ENCODE results near the gene TLX1. TPM values are rescaled to one million over a fixed set of nuclear protein-coding genes. Genes with fewer than 3 reads are reported as not detected.

The TLX1 gene
- total RNA-seq, 1 donor from 2014 or later: not detected

DNA sequence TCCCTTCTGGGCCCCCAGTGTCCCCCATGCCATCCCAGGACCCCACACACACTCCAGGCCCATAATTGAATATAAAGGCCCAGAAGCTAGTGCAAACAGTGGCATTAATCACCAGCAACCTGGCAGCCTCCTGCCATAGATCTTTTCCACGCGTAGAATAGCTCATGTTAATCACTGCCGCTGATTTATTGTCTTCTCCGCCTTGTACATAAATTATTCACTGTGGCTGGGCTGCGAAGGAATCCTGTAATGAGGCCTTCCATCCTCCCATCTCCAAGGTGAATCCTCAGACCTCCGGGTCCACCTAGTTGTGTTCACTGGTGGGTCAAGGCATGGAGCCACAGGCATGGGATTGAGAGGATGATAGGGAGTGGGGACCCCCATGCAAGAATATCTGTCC, 36.1 kb upstream of the TLX1 start:
- H3K9me3 ChIP-seq (ENCODE audit: control insufficient read depth in 3 of 3, low read length in 3 of 3): peaks cover 0 to 2% (median 0%) of the 10 kb centered on the region in 3 donors
- no peak overlapping the region for H3K27ac ChIP-seq (ENCODE audit: low read depth, low read length)
- H3K9ac ChIP-seq (ENCODE audit: low read depth in 1 of 3, low read length in 3 of 3): no peak overlapping the region
- no peaks in the 10 kb centered on the region for H3K4me1 ChIP-seq (ENCODE audit: control insufficient read depth in 3 of 3, insufficient read depth in 3 of 3, low read length in 3 of 3)
- H3K4me3 ChIP-seq (ENCODE audit: low read length in 3 of 3): no peak overlapping the region
- H3K27me3 ChIP-seq (ENCODE audit: control insufficient read depth in 3 of 3, insufficient read depth in 3 of 3, low read length in 3 of 3): peaks cover 27 to 78% (median 59%) of the 10 kb centered on the region in 3 donors
- no peaks in the 10 kb centered on the region for H3K36me3 ChIP-seq (ENCODE audit: control insufficient read depth in 3 of 3, insufficient read depth in 3 of 3, low read length in 3 of 3)

DNA sequence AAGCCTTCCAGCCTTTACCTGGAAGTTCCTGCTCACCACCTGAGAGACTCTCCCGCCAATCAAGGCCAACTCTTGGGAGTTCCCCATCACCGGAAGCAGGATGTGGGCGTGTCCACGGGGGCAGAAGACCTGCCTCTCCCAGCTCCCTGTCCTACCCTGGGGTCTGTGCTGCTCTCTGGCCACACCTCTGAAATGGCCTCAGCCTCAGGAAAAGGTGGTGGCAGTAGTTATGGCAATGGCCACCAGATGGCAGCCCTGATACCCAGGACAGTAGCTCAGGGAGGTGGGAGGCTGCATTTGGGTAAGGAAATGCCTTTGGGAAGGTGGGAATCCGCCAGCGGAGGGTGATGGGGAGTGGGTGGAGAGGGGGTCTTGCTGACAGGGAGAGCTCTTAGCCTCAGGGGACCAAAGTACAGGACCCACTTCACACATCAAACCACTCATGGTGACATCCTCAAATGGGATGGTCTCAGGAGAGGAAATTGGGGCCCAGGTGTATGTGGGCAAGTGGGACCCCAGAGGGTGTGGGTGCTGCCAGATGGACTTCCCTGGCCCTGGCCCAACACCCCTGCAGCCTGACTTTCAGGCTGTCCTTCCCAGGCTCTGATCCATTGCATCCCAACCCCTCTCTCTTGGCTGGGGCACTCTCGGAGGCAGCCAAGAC, 35.4 kb upstream of the TLX1 start:
- no peak overlapping the region for H3K4me3 ChIP-seq (ENCODE audit: low read length in 3 of 3)
- peaks cover 27 to 79% (median 59%) of the 10 kb centered on the region in 3 donors for H3K27me3 ChIP-seq (ENCODE audit: control insufficient read depth in 3 of 3, insufficient read depth in 3 of 3, low read length in 3 of 3)
- peaks cover 0 to 2% (median 0%) of the 10 kb centered on the region in 3 donors for H3K9me3 ChIP-seq (ENCODE audit: control insufficient read depth in 3 of 3, low read length in 3 of 3)
- H3K36me3 ChIP-seq (ENCODE audit: control insufficient read depth in 3 of 3, insufficient read depth in 3 of 3, low read length in 3 of 3): no peaks in the 10 kb centered on the region
- H3K4me1 ChIP-seq (ENCODE audit: control insufficient read depth in 3 of 3, insufficient read depth in 3 of 3, low read length in 3 of 3): no peaks in the 10 kb centered on the region
- H3K27ac ChIP-seq (ENCODE audit: low read depth, low read length): no peak overlapping the region
- peak overlapping the region in 1 of 3 donors; percentile 8 for H3K9ac ChIP-seq (ENCODE audit: low read depth in 1 of 3, low read length in 3 of 3)

DNA sequence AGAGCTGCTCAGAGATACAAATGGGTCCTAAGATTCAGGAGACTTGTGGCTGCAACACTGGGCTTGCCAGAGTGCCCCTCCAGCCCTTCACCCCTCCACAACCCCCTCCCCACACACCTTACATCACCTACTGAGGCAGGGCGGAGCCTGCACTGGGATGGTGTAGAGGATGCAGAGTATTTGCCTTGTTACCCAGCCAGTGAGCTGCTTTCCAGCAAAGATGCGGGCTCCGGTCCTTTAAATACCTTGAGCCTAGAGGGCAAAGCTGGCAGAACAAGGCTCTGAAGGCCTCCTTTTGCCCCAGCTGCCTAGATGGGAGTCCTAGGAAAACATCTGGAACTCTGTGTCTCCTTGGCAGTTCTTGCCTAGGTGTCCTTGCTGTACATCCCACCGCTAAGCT, 34.7 kb upstream of the TLX1 start:
- peaks cover 23 to 72% (median 58%) of the 10 kb centered on the region in 3 donors for H3K27me3 ChIP-seq (ENCODE audit: control insufficient read depth in 3 of 3, insufficient read depth in 3 of 3, low read length in 3 of 3)
- H3K36me3 ChIP-seq (ENCODE audit: control insufficient read depth in 3 of 3, insufficient read depth in 3 of 3, low read length in 3 of 3): no peaks in the 10 kb centered on the region
- no peak overlapping the region for H3K27ac ChIP-seq (ENCODE audit: low read depth, low read length)
- no peak overlapping the region for H3K4me3 ChIP-seq (ENCODE audit: low read length in 3 of 3)
- H3K4me1 ChIP-seq (ENCODE audit: control insufficient read depth in 3 of 3, insufficient read depth in 3 of 3, low read length in 3 of 3): no peaks in the 10 kb centered on the region
- H3K9me3 ChIP-seq (ENCODE audit: control insufficient read depth in 3 of 3, low read length in 3 of 3): peaks cover 0 to 2% (median 0%) of the 10 kb centered on the region in 3 donors
- H3K9ac ChIP-seq (ENCODE audit: low read depth in 1 of 3, low read length in 3 of 3): no peak overlapping the region

DNA sequence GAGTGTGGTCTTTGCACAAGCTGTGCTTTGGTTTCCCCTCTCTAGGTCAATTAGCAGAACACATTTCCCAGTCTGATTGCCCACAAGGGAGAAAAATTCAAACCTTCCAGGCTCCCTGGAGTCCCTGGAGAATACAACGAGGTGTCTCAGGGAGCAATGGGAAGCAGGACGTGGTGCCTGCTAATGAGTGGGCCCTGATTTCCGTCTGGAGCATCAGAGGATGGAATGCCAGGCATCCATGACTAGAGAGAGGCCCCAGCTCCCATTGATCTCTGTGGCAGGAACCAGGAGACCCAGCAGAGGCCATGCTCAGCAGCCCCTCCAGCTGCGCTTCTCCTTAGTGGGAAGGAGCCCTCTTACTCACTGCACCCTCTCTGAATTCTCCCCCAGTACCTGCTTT, 33.2 kb upstream of the TLX1 start:
- no peaks in the 10 kb centered on the region for H3K36me3 ChIP-seq (ENCODE audit: control insufficient read depth in 3 of 3, insufficient read depth in 3 of 3, low read length in 3 of 3)
- peaks cover 19 to 74% (median 52%) of the 10 kb centered on the region in 3 donors for H3K27me3 ChIP-seq (ENCODE audit: control insufficient read depth in 3 of 3, insufficient read depth in 3 of 3, low read length in 3 of 3)
- H3K9me3 ChIP-seq (ENCODE audit: control insufficient read depth in 3 of 3, low read length in 3 of 3): peaks cover 0 to 2% (median 0%) of the 10 kb centered on the region in 3 donors
- no peak overlapping the region for H3K4me3 ChIP-seq (ENCODE audit: low read length in 3 of 3)
- no peaks in the 10 kb centered on the region for H3K4me1 ChIP-seq (ENCODE audit: control insufficient read depth in 3 of 3, insufficient read depth in 3 of 3, low read length in 3 of 3)
- no peak overlapping the region for H3K27ac ChIP-seq (ENCODE audit: low read depth, low read length)
- H3K9ac ChIP-seq (ENCODE audit: low read depth in 1 of 3, low read length in 3 of 3): no peak overlapping the region

DNA sequence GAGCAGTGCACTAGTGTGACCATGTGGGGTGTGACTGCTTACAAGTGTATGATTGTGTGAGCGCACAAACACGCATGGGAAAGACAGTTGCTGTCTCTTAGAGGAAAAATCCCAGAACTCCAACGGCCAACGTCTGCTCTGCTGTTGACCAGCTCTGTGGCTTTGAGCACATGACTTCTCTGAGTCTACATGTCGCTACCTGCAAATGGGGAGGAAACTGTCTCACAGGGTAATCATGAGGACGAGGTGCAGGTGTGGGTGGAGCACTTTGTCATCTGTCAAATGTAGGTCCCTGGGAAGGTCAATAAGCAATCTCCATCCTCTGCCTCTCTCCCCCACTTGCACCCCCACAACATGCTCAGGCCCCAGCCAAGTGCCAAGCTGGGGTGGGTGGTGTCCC, 31.2 kb upstream of the TLX1 start:
- Histone ChIP-seq H3K9ac (ENCODE audit: low read depth in 1 of 3, low read length in 3 of 3) (no peak overlapping the region), H3K4me3 (ENCODE audit: low read length in 3 of 3) (no peak overlapping the region), H3K27ac (ENCODE audit: low read depth, low read length) (no peak overlapping the region), H3K4me1 (ENCODE audit: control insufficient read depth in 3 of 3, insufficient read depth in 3 of 3, low read length in 3 of 3) (no peaks in the 10 kb centered on the region), H3K27me3 (ENCODE audit: control insufficient read depth in 3 of 3, insufficient read depth in 3 of 3, low read length in 3 of 3) (peaks cover 19 to 59% (median 36%) of the 10 kb centered on the region in 3 donors), H3K9me3 (ENCODE audit: control insufficient read depth in 3 of 3, low read length in 3 of 3) (peaks cover 0 to 2% (median 0%) of the 10 kb centered on the region in 3 donors), H3K36me3 (ENCODE audit: control insufficient read depth in 3 of 3, insufficient read depth in 3 of 3, low read length in 3 of 3) (no peaks in the 10 kb centered on the region)

DNA sequence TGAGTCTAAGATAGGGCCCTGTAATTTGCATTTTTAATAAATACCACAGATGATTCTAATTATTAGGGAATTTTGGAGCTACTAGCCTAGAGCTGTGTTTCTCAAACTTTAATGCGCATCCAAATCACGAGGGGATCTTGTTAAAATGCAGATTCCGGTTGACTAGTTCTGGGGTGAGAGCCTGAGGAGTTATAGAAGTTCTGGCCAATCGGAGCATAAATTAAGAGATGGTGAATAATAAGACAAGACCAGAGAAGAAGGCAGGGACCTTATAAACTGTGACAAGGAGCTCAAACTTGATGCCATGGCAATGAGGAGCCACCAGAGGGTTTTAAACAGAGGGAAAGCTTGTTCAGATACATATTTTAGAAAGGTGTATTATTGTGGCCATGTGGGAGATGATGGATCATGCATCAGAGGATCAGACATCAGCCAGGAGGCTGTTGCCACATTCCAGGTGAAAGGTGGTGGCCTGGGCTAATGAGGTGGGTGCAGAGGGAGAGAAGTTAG, 29.7 kb upstream of the TLX1 start:
- H3K36me3 ChIP-seq (ENCODE audit: control insufficient read depth in 3 of 3, insufficient read depth in 3 of 3, low read length in 3 of 3): no peaks in the 10 kb centered on the region

DNA sequence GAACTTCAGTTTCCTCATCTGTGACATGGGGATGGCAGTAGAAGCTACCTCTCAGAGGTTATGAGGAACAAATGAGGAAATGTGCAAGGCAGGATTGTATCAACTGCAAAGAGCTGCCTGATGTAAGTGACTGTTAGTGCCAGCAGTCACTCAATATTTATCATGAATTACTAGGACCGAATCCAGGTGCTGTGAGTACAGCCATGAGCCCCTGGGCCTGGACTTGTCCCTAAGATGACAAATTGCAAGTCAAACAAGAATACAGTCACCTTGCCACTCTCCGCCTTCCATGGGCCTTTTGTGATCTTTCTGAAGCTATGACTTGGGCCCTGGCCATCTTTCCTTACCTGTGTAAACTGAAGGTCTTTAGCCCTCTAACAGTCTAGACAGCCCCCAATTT, 27.7 kb upstream of the TLX1 start:
- H3K9ac ChIP-seq (ENCODE audit: low read depth in 1 of 3, low read length in 3 of 3): no peak overlapping the region
- H3K36me3 ChIP-seq (ENCODE audit: control insufficient read depth in 3 of 3, insufficient read depth in 3 of 3, low read length in 3 of 3): no peaks in the 10 kb centered on the region
- H3K27me3 ChIP-seq (ENCODE audit: control insufficient read depth in 3 of 3, insufficient read depth in 3 of 3, low read length in 3 of 3): peaks cover 27 to 44% (median 44%) of the 10 kb centered on the region in 3 donors

More for the DNA sequence above, 29.7 kb upstream of the TLX1 start:
- H3K27me3 ChIP-seq (ENCODE audit: control insufficient read depth in 3 of 3, insufficient read depth in 3 of 3, low read length in 3 of 3): peaks cover 20 to 46% (median 36%) of the 10 kb centered on the region in 3 donors
- peaks cover 0 to 2% (median 0%) of the 10 kb centered on the region in 3 donors for H3K9me3 ChIP-seq (ENCODE audit: control insufficient read depth in 3 of 3, low read length in 3 of 3)
- H3K4me1 ChIP-seq (ENCODE audit: control insufficient read depth in 3 of 3, insufficient read depth in 3 of 3, low read length in 3 of 3): no peaks in the 10 kb centered on the region
- no peak overlapping the region for H3K4me3 ChIP-seq (ENCODE audit: low read length in 3 of 3)
- no peak overlapping the region for H3K9ac ChIP-seq (ENCODE audit: low read depth in 1 of 3, low read length in 3 of 3)
- no peak overlapping the region for H3K27ac ChIP-seq (ENCODE audit: low read depth, low read length)

DNA sequence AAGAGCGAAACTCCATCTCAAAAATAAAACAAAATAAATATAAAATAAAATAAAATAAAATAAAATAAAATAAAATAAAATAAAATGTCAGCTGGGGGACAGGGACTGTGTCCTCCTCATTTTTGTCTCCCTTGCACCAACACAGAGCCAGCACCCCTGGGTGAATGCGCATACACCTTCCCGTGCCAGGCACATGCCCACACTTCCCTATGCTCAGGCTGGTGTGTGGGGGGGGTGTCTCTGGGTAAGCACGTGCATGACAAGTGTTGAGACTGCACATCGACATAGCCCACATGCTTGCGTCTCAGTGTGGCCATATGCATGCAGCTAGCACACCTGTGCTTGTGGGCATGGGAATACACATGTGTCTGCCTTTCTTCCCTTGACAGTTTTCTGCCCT, 24.7 kb upstream of the TLX1 start:
- H3K9ac ChIP-seq (ENCODE audit: low read depth in 1 of 3, low read length in 3 of 3): no peak overlapping the region
- no peak overlapping the region for H3K4me3 ChIP-seq (ENCODE audit: low read length in 3 of 3)
- no peaks in the 10 kb centered on the region for H3K4me1 ChIP-seq (ENCODE audit: control insufficient read depth in 3 of 3, insufficient read depth in 3 of 3, low read length in 3 of 3)
- H3K36me3 ChIP-seq (ENCODE audit: control insufficient read depth in 3 of 3, insufficient read depth in 3 of 3, low read length in 3 of 3): no peaks in the 10 kb centered on the region
- H3K27ac ChIP-seq (ENCODE audit: low read depth, low read length): no peak overlapping the region
- no peaks in the 10 kb centered on the region for H3K9me3 ChIP-seq (ENCODE audit: control insufficient read depth in 3 of 3, low read length in 3 of 3)
- H3K27me3 ChIP-seq (ENCODE audit: control insufficient read depth in 3 of 3, insufficient read depth in 3 of 3, low read length in 3 of 3): peaks cover 8 to 29% (median 29%) of the 10 kb centered on the region in 3 donors

More for the DNA sequence above, 27.7 kb upstream of the TLX1 start:
- H3K27ac ChIP-seq (ENCODE audit: low read depth, low read length): no peak overlapping the region
- no peak overlapping the region for H3K4me3 ChIP-seq (ENCODE audit: low read length in 3 of 3)
- peaks cover 0 to 2% (median 0%) of the 10 kb centered on the region in 3 donors for H3K9me3 ChIP-seq (ENCODE audit: control insufficient read depth in 3 of 3, low read length in 3 of 3)
- H3K4me1 ChIP-seq (ENCODE audit: control insufficient read depth in 3 of 3, insufficient read depth in 3 of 3, low read length in 3 of 3): no peaks in the 10 kb centered on the region

DNA sequence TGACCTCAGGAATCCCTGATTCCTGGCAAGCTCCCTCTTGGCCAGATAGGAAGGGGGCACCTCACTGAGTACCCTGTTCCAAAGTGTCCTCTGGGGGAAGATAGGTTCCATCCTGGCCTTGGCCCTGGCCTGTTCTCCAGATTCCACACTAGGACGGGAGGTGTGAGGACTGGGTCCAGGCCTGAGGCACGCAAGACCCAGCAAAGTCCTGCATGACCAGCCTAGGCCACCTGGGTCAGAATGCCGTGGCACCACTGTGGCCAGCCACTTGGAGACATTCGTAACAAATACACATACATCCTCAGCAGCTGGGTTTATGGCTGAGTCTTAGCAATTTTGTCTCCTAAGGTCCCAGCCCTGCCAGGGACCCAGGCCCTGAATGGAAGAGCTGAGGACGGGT, 23.3 kb upstream of the TLX1 start:
- Histone ChIP-seq H3K27me3 (ENCODE audit: control insufficient read depth in 3 of 3, insufficient read depth in 3 of 3, low read length in 3 of 3) (peaks cover 12 to 29% (median 23%) of the 10 kb centered on the region in 3 donors), H3K36me3 (ENCODE audit: control insufficient read depth in 3 of 3, insufficient read depth in 3 of 3, low read length in 3 of 3) (no peaks in the 10 kb centered on the region), H3K4me3 (ENCODE audit: low read length in 3 of 3) (no peak overlapping the region), H3K27ac (ENCODE audit: low read depth, low read length) (no peak overlapping the region), H3K9ac (ENCODE audit: low read depth in 1 of 3, low read length in 3 of 3) (no peak overlapping the region), H3K4me1 (ENCODE audit: control insufficient read depth in 3 of 3, insufficient read depth in 3 of 3, low read length in 3 of 3) (no peaks in the 10 kb centered on the region), H3K9me3 (ENCODE audit: control insufficient read depth in 3 of 3, low read length in 3 of 3) (no peaks in the 10 kb centered on the region)

DNA sequence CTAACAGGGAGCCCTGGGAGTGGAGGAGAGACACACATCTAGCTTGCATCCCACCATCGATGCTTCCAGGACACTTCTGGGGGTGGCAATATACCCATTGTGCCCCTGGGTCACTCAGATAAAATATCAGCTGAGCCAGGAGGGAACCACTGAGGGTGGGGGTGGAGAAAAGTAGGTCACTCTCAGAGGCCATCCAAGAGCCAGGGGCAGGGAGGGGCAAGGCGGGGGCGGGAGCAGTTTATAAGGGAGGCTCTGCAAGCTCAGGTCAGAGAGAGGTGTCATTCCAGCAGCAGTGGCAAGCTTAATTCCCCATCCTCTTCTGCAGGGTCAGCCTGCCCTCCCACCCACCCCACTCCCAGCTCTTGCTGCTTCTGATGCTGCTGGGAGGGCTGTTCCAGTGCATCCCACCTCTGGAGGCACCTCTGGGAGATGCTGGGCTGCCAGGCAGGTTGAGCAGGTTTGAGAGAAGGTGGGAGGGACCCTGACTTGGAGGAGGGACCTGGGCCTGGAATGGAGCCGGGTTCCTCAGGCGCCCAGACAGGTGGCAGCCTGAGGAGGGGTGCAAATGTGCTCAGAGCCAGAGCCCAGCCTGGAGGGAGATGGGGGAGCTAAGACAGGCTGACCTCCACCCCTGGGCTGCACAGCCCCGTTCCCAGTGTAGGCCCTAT, 20.1 kb upstream of the TLX1 start:
- Histone ChIP-seq H3K27me3 (ENCODE audit: control insufficient read depth in 3 of 3, insufficient read depth in 3 of 3, low read length in 3 of 3) (peaks cover 13 to 38% (median 38%) of the 10 kb centered on the region in 3 donors), H3K36me3 (ENCODE audit: control insufficient read depth in 3 of 3, insufficient read depth in 3 of 3, low read length in 3 of 3) (no peaks in the 10 kb centered on the region), H3K4me1 (ENCODE audit: control insufficient read depth in 3 of 3, insufficient read depth in 3 of 3, low read length in 3 of 3) (no peaks in the 10 kb centered on the region), H3K9me3 (ENCODE audit: control insufficient read depth in 3 of 3, low read length in 3 of 3) (no peaks in the 10 kb centered on the region), H3K4me3 (ENCODE audit: low read length in 3 of 3) (no peak overlapping the region), H3K9ac (ENCODE audit: low read depth in 1 of 3, low read length in 3 of 3) (no peak overlapping the region), H3K27ac (ENCODE audit: low read depth, low read length) (no peak overlapping the region)

Measured in skeletal muscle tissue (tissue), 4 donors.